ENCODE measurements around the gene NUP54. TPM values are rescaled to one million over a fixed set of nuclear protein-coding genes. Genes with fewer than 3 reads are reported as not detected.

NUP54 gene
- total RNA-seq, 1 experiment from 2014 or later: 84.5 TPM

DNA sequence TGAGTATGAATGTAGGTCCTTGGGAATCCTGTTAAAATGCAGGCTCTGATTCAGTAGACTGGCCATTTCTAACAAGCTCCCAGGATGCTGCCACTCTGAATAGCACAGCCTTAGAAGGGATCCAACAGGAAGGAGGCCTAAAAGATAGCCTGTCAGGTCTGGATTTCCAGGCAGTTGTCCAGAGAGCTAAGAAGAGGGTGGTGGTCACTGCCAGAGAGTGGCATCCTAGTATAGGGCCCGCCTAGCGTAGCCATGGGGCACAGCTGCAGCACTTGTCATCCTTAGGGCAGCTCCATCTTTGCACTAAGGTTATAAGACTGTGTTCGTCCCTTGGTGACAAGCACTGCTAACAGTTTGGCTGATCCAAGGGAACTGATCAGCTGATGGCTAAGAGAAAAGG is 20.5 kb upstream of the NUP54 start:
- TF ChIP-seq FOXJ3 (CRISPR knock-in tag; IDR thresholded peaks at IDR 0.05; ENCODE audit: borderline replicate concordance) (no peak), FOXK1 (CRISPR knock-in tag; IDR thresholded peaks at IDR 0.05) (no peak), GABPB1 (CRISPR knock-in tag; IDR thresholded peaks at IDR 0.05) (no peak), NFE2L1 (CRISPR knock-in tag; IDR thresholded peaks at IDR 0.05) (no peak)
- TF ChIP-seq, protein P1, sequence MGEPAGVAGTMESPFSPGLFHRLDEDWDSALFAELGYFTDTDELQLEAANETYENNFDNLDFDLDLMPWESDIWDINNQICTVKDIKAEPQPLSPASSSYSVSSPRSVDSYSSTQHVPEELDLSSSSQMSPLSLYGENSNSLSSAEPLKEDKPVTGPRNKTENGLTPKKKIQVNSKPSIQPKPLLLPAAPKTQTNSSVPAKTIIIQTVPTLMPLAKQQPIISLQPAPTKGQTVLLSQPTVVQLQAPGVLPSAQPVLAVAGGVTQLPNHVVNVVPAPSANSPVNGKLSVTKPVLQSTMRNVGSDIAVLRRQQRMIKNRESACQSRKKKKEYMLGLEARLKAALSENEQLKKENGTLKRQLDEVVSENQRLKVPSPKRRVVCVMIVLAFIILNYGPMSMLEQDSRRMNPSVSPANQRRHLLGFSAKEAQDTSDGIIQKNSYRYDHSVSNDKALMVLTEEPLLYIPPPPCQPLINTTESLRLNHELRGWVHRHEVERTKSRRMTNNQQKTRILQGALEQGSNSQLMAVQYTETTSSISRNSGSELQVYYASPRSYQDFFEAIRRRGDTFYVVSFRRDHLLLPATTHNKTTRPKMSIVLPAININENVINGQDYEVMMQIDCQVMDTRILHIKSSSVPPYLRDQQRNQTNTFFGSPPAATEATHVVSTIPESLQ (CRISPR knock-in tag; IDR thresholded peaks at IDR 0.05): no peak
- TF ChIP-seq, protein P2, sequence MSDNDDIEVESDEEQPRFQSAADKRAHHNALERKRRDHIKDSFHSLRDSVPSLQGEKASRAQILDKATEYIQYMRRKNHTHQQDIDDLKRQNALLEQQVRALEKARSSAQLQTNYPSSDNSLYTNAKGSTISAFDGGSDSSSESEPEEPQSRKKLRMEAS (CRISPR knock-in tag; IDR thresholded peaks at IDR 0.05): no peak
- H3K36me3 Mint-ChIP-seq: peaks cover 13% of the 10 kb centered on the region
- ATAC-seq: no peak
- no peaks in the 10 kb centered on the region for H3K4me1 Mint-ChIP-seq
- H3K27me3 Mint-ChIP-seq (ENCODE audit: low read depth): no peaks in the 10 kb centered on the region
- H3K9me3 Mint-ChIP-seq: no peaks in the 10 kb centered on the region
- H3K27ac Mint-ChIP-seq: no peak overlapping the region
- H3K4me3 Mint-ChIP-seq: no peak overlapping the region
- POLR2A ChIA-PET: no interaction called here
- CTCF ChIA-PET: interaction anchor here (1.1 kb wide), 1 partner anchor 11 kb away, joined by 5 read pairs; no protein-coding TSS in a partner anchor
- DNase-seq (ENCODE audit: low spot score): no peak

DNA sequence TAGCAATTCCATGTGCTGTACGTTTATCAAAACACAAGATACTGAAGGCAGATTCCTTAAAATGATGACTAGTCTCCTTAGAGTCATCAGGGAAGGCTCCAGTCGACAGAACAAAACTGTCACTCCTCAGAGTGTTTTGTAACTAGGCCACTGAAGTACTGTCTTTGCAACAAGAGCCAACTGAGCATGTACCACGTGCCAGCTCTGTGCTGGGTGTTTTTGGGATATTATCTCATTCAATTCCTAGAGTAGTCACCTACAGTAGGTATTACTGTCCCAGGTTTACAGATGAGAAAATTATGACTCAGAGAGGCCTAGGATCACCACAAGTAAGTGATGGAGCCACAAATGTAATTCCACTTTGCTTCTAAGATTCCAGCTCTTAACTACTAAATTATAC is 18.3 kb upstream of the NUP54 start:
- TF ChIP-seq, protein P3, sequence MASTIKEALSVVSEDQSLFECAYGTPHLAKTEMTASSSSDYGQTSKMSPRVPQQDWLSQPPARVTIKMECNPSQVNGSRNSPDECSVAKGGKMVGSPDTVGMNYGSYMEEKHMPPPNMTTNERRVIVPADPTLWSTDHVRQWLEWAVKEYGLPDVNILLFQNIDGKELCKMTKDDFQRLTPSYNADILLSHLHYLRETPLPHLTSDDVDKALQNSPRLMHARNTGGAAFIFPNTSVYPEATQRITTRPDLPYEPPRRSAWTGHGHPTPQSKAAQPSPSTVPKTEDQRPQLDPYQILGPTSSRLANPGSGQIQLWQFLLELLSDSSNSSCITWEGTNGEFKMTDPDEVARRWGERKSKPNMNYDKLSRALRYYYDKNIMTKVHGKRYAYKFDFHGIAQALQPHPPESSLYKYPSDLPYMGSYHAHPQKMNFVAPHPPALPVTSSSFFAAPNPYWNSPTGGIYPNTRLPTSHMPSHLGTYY (CRISPR knock-in tag; IDR thresholded peaks at IDR 0.05): no peak
- TF ChIP-seq CBFB (CRISPR knock-in tag; IDR thresholded peaks at IDR 0.05; ENCODE audit: low read depth): no peak
- no peak for TF ChIP-seq NFATC4 (CRISPR knock-in tag; IDR thresholded peaks at IDR 0.05)
- TF ChIP-seq, protein P4, sequence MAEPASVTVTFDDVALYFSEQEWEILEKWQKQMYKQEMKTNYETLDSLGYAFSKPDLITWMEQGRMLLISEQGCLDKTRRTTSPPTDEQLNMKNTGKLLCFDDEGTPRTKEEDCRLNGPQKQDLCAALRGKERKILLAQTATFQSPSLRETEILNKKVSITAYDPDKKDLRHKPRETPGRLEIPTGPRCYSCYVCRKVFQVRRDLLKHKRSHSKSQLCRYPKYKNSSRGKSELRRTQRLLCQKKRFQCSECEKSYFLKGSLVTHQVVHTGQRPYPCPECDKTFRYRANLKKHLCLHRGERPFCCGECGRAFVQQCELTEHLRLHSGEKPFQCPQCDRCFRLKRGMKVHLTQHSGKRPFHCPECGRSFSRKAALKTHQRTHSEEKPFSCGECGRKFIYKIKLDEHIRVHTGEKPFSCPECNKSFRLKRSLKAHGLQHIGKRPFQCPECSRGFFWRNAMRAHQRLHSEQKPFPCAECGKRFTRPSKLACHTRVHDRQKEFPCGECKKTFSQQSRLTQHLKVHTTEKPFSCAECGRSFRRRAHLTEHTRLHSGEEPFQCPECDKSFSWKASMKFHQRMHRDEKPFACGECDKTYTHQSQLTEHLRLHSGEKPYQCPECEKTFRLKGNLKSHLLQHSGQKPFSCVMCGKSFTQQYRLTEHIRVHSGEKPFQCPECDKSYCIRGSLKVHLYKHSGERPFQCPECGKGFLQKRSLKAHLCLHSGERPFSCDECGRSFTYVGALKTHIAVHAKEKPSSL (CRISPR knock-in tag; conservative IDR thresholded peaks at IDR 0.05): no peak
- TF ChIP-seq RELA (CRISPR knock-in tag; IDR thresholded peaks at IDR 0.05; ENCODE audit: borderline replicate concordance): no peak
- TF ChIP-seq, protein P5, sequence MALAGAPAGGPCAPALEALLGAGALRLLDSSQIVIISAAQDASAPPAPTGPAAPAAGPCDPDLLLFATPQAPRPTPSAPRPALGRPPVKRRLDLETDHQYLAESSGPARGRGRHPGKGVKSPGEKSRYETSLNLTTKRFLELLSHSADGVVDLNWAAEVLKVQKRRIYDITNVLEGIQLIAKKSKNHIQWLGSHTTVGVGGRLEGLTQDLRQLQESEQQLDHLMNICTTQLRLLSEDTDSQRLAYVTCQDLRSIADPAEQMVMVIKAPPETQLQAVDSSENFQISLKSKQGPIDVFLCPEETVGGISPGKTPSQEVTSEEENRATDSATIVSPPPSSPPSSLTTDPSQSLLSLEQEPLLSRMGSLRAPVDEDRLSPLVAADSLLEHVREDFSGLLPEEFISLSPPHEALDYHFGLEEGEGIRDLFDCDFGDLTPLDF (CRISPR knock-in tag; IDR thresholded peaks at IDR 0.05): no peak
- TF ChIP-seq FOXK1 (CRISPR knock-in tag; IDR thresholded peaks at IDR 0.05): no peak
- no peak for TF ChIP-seq FOXJ3 (CRISPR knock-in tag; IDR thresholded peaks at IDR 0.05; ENCODE audit: borderline replicate concordance)
- TF ChIP-seq ZNF416 (CRISPR knock-in tag; IDR thresholded peaks at IDR 0.05): no peak
- TF ChIP-seq, protein P6, sequence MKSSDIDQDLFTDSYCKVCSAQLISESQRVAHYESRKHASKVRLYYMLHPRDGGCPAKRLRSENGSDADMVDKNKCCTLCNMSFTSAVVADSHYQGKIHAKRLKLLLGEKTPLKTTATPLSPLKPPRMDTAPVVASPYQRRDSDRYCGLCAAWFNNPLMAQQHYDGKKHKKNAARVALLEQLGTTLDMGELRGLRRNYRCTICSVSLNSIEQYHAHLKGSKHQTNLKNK (CRISPR knock-in tag; IDR thresholded peaks at IDR 0.05): no peak
- no peak for TF ChIP-seq ZNF423 (CRISPR knock-in tag; IDR thresholded peaks at IDR 0.05)
- TF ChIP-seq, protein P7, sequence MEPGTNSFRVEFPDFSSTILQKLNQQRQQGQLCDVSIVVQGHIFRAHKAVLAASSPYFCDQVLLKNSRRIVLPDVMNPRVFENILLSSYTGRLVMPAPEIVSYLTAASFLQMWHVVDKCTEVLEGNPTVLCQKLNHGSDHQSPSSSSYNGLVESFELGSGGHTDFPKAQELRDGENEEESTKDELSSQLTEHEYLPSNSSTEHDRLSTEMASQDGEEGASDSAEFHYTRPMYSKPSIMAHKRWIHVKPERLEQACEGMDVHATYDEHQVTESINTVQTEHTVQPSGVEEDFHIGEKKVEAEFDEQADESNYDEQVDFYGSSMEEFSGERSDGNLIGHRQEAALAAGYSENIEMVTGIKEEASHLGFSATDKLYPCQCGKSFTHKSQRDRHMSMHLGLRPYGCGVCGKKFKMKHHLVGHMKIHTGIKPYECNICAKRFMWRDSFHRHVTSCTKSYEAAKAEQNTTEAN (CRISPR knock-in tag; IDR thresholded peaks at IDR 0.05): no peak
- no peak for TF ChIP-seq CREB1 (CRISPR knock-in tag; IDR thresholded peaks at IDR 0.05)
- TF ChIP-seq, protein P8, sequence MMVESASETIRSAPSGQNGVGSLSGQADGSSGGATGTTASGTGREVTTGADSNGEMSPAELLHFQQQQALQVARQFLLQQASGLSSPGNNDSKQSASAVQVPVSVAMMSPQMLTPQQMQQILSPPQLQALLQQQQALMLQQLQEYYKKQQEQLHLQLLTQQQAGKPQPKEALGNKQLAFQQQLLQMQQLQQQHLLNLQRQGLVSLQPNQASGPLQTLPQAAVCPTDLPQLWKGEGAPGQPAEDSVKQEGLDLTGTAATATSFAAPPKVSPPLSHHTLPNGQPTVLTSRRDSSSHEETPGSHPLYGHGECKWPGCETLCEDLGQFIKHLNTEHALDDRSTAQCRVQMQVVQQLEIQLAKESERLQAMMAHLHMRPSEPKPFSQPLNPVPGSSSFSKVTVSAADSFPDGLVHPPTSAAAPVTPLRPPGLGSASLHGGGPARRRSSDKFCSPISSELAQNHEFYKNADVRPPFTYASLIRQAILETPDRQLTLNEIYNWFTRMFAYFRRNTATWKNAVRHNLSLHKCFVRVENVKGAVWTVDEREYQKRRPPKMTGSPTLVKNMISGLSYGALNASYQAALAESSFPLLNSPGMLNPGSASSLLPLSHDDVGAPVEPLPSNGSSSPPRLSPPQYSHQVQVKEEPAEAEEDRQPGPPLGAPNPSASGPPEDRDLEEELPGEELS (CRISPR knock-in tag; IDR thresholded peaks at IDR 0.05): no peak
- TF ChIP-seq, protein P9, sequence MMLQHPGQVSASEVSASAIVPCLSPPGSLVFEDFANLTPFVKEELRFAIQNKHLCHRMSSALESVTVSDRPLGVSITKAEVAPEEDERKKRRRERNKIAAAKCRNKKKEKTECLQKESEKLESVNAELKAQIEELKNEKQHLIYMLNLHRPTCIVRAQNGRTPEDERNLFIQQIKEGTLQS (CRISPR knock-in tag; conservative IDR thresholded peaks at IDR 0.05): no peak
- ChIA-PET POLR2A (no interaction called here), CTCF (interaction anchor here (0.9 to 1.5 kb wide), 2 partner anchors 13 to 15 kb away, joined by 3 to 7 read pairs; no protein-coding TSS in a partner anchor)
- Mint-ChIP-seq H3K27me3 (ENCODE audit: low read depth) (no peaks in the 10 kb centered on the region), H3K27ac (no peak overlapping the region), H3K9me3 (no peaks in the 10 kb centered on the region), H3K4me1 (no peaks in the 10 kb centered on the region), H3K36me3 (peaks cover 18% of the 10 kb centered on the region), H3K4me3 (no peak overlapping the region)
- DNase-seq (ENCODE audit: low spot score) (no peak), ATAC-seq (no peak)

All from WTC11 (cell line).